Neural cell (in vitro differentiated cells): ENCODE results near the gene GABRQ. TPM values are rescaled to one million over a fixed set of nuclear protein-coding genes. Genes with fewer than 3 reads are reported as not detected.

Experiments used
- H2AFZ ChIP-seq: fragments of 200-600, 300-800 bp; sonication (generic), shearing (Covaris generic); 2 replicates; pipeline ENCODE4 v1.6.0; 2014; ENCODE audit warnings: low read depth, mild to moderate bottlenecking, antibody characterized with exemption, low read length, moderate library complexity
- H3F3A ChIP-seq: fragments of 200-600 bp; shearing (Covaris generic); 2 replicates; pipeline ENCODE4 v1.6.1; 2016; ENCODE audit warnings: mild to moderate bottlenecking, moderate library complexity, mixed read lengths, antibody characterized with exemption, low read length; ENCODE audit not compliant: insufficient read depth, poor library complexity, severe bottlenecking
- H3K27ac ChIP-seq: fragments of 200-600, 300-800 bp; sonication (generic), shearing (Covaris generic); 2 replicates; pipeline ENCODE4 v1.5.1; 2014; ENCODE audit warnings: mild to moderate bottlenecking, low read length, moderate library complexity
- H3K27me3 ChIP-seq: fragments of 300-800, 200-600 bp; sonication (generic), shearing (Covaris generic); 2 replicates; pipeline ENCODE4 v1.6.0; 2014; ENCODE audit warnings: mild to moderate bottlenecking, low read depth, low read length, moderate library complexity; ENCODE audit not compliant: insufficient read depth
- H3K36me3 ChIP-seq: fragments of 300-800, 200-600 bp; sonication (generic), shearing (Covaris generic); 2 replicates; pipeline ENCODE4 v1.5.1; 2014; ENCODE audit warnings: mild to moderate bottlenecking, antibody characterized with exemption, low read length, moderate library complexity; ENCODE audit not compliant: insufficient read depth
- H3K4me2 ChIP-seq: fragments of 300-800, 200-600 bp; sonication (generic), shearing (Covaris generic); 2 replicates; pipeline ENCODE4 v1.6.0; 2014; ENCODE audit warnings: mild to moderate bottlenecking, low read length
- H3K4me3 ChIP-seq: fragments of 300-800, 200-600 bp; sonication (generic), shearing (Covaris generic); 2 replicates; pipeline ENCODE4 v1.5.1; 2014; ENCODE audit warnings: mild to moderate bottlenecking, low read length, moderate library complexity
- H3K79me2 ChIP-seq: fragments of 200-600 bp; shearing (Covaris generic); replicated peaks from 2 replicates; pipeline ENCODE4 v1.6.0; 2014; ENCODE audit warnings: mild to moderate bottlenecking, low read length, moderate library complexity; ENCODE audit not compliant: insufficient read depth
- H3K9ac ChIP-seq: fragments of 300-800, 200-600 bp; sonication (generic), shearing (Covaris generic); 2 replicates; pipeline ENCODE4 v1.6.1; 2016; ENCODE audit warnings: mild to moderate bottlenecking, low read length, mixed read lengths
- H3K9me2 ChIP-seq: fragments of 200-600 bp; shearing (Covaris generic); 2 replicates; pipeline ENCODE4 v1.6.1; 2016; ENCODE audit warnings: mild to moderate bottlenecking, low read length, mixed read lengths; ENCODE audit not compliant: insufficient read depth
- H3K9me3 ChIP-seq: fragments of 200-600, 300-800 bp; sonication (generic), shearing (Covaris generic); 2 replicates; pipeline ENCODE4 v1.6.1; 2016; ENCODE audit warnings: mild to moderate bottlenecking, mixed run types, low read length, moderate library complexity, mixed read lengths
- H4K20me1 ChIP-seq: fragments of 200-600 bp; shearing (Covaris generic); 2 replicates; pipeline ENCODE4 v1.6.1; 2016; ENCODE audit warnings: mild to moderate bottlenecking, mixed run types; ENCODE audit not compliant: insufficient read depth
- EP300 ChIP-seq: fragments of 450-650 bp; conservative IDR thresholded peaks from 2 replicates; pipeline ENCODE4 v1.6.1; 2014; ENCODE audit warnings: antibody characterized with exemption, mild to moderate bottlenecking, moderate library complexity; ENCODE audit not compliant: poor library complexity, severe bottlenecking
- EZH2 ChIP-seq: fragments of 200-600, 300-800 bp; shearing (Covaris generic), sonication (generic); IDR thresholded peaks from 2 replicates; pipeline ENCODE4 v1.6.1; 2014; ENCODE audit warnings: antibody characterized with exemption, low read length, borderline replicate concordance, mild to moderate bottlenecking; ENCODE audit not compliant: insufficient read depth, poor library complexity, severe bottlenecking
- RAD21 ChIP-seq: fragments of 450-650 bp; conservative IDR thresholded peaks from 2 replicates; pipeline ENCODE4 v1.6.1; 2014; ENCODE audit warnings: antibody characterized with exemption, mild to moderate bottlenecking, moderate library complexity
- SMC3 ChIP-seq: fragments of 450-650 bp; conservative IDR thresholded peaks from 2 replicates; pipeline ENCODE4 v1.6.1; 2014; ENCODE audit warnings: antibody characterized with exemption, mild to moderate bottlenecking, moderate library complexity; ENCODE audit not compliant: poor library complexity
- TAF1 ChIP-seq: IDR thresholded peaks from 2 replicates; pipeline ENCODE4 v1.6.1; 2012; ENCODE audit warnings: low read depth
- polyA plus RNA-seq: library from polyadenylated mRNA; depleted of rRNA; stranded (reverse); fragments of >200 nt; gene quantifications from 2 replicates; pipeline ENCODE4 v1.2.3, GENCODE V29; 2014
- TF ChIP-seq, protein P1 (sequence below): IDR thresholded peaks from 2 replicates; pipeline ENCODE4 v1.6.1; 2012; ENCODE audit warnings: borderline replicate concordance
- TF ChIP-seq, protein P2 (sequence below): fragments of 450-650 bp; IDR thresholded peaks from 2 replicates; pipeline ENCODE4 v1.5.1; 2014; ENCODE audit warnings: antibody characterized with exemption, mild to moderate bottlenecking, moderate library complexity; ENCODE audit not compliant: poor library complexity, severe bottlenecking

Gene GABRQ
- polyA plus RNA-seq, 1 donor from 2014 or later, result 1.2 TPM

DNA sequence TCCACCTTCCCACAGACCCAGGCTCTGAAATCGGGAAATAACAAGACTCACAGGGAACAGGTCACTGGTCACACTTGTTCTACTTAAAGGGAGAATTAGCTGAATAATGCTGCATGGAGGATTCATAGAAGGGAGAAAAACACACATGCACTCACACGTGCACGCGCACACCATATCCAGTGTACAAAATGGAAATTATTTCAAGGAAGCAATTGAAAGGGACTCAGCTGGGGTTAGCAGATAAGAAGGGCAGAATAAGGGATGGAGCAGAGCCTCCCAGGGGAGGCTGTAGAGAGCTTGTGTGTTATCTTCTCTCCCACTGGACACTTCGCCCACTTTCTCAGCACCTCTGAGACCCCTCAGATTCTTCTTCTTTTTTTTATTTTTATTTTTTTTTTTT is 10.3 kb downstream of the GABRQ start:
- Histone ChIP-seq H3K9me2 (no peaks in the 10 kb centered on the region), H3K79me2 (no peaks in the 10 kb centered on the region), H3K4me3 (no peak overlapping the region), H3K9ac (no peak overlapping the region), H3K4me2 (no peak overlapping the region), H2AFZ (no peak overlapping the region), H3K9me3 (no peaks in the 10 kb centered on the region), H3F3A (no peaks in the 10 kb centered on the region), H4K20me1 (no peaks in the 10 kb centered on the region), H3K36me3 (no peaks in the 10 kb centered on the region), H3K27ac (no peak overlapping the region), H3K27me3 (no peaks in the 10 kb centered on the region)
- TF ChIP-seq, protein P1, sequence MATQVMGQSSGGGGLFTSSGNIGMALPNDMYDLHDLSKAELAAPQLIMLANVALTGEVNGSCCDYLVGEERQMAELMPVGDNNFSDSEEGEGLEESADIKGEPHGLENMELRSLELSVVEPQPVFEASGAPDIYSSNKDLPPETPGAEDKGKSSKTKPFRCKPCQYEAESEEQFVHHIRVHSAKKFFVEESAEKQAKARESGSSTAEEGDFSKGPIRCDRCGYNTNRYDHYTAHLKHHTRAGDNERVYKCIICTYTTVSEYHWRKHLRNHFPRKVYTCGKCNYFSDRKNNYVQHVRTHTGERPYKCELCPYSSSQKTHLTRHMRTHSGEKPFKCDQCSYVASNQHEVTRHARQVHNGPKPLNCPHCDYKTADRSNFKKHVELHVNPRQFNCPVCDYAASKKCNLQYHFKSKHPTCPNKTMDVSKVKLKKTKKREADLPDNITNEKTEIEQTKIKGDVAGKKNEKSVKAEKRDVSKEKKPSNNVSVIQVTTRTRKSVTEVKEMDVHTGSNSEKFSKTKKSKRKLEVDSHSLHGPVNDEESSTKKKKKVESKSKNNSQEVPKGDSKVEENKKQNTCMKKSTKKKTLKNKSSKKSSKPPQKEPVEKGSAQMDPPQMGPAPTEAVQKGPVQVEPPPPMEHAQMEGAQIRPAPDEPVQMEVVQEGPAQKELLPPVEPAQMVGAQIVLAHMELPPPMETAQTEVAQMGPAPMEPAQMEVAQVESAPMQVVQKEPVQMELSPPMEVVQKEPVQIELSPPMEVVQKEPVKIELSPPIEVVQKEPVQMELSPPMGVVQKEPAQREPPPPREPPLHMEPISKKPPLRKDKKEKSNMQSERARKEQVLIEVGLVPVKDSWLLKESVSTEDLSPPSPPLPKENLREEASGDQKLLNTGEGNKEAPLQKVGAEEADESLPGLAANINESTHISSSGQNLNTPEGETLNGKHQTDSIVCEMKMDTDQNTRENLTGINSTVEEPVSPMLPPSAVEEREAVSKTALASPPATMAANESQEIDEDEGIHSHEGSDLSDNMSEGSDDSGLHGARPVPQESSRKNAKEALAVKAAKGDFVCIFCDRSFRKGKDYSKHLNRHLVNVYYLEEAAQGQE, result no peak
- TF ChIP-seq EP300 (no peak), EZH2 (no peak), SMC3 (no peak)

DNA sequence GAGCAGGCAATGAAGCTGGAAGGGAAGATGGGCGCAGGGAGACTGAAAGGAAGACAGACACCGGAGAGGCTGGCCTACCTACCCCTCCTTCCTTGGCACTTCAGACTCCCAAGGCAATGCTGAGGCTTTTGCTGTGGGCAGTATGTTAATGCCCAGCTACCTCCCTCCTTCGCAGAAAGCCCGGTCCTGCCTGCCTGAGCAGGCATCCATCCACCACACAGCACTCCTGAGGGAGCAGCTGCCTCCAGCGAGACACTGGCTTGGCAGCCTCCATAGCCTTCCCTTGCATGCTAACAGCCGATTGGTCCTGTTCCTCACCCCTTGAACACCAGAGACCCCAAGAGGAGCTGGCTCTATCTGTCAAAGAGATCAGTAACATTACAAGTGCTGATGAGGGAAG is 14.4 kb downstream of the GABRQ start:
- H3K79me2 ChIP-seq, result no peaks in the 10 kb centered on the region
- H3K4me2 ChIP-seq, result no peak overlapping the region
- TF ChIP-seq, protein P1, result no peak
- TF ChIP-seq RAD21 (no peak), EP300 (no peak), TAF1 (no peak)
- TF ChIP-seq, protein P2, sequence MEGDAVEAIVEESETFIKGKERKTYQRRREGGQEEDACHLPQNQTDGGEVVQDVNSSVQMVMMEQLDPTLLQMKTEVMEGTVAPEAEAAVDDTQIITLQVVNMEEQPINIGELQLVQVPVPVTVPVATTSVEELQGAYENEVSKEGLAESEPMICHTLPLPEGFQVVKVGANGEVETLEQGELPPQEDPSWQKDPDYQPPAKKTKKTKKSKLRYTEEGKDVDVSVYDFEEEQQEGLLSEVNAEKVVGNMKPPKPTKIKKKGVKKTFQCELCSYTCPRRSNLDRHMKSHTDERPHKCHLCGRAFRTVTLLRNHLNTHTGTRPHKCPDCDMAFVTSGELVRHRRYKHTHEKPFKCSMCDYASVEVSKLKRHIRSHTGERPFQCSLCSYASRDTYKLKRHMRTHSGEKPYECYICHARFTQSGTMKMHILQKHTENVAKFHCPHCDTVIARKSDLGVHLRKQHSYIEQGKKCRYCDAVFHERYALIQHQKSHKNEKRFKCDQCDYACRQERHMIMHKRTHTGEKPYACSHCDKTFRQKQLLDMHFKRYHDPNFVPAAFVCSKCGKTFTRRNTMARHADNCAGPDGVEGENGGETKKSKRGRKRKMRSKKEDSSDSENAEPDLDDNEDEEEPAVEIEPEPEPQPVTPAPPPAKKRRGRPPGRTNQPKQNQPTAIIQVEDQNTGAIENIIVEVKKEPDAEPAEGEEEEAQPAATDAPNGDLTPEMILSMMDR, result no peak
- H4K20me1 ChIP-seq, result no peaks in the 10 kb centered on the region
- H3K27ac ChIP-seq, result no peak overlapping the region
- no peaks in the 10 kb centered on the region for H3F3A ChIP-seq
- no peak overlapping the region for H2AFZ ChIP-seq
- H3K9me3 ChIP-seq, result no peaks in the 10 kb centered on the region
- H3K36me3 ChIP-seq, result no peaks in the 10 kb centered on the region
- no peak overlapping the region for H3K4me3 ChIP-seq
- no peaks in the 10 kb centered on the region for H3K27me3 ChIP-seq
- no peaks in the 10 kb centered on the region for H3K9me2 ChIP-seq
- H3K9ac ChIP-seq, result no peak overlapping the region
